HEK293 (cell line): ENCODE data around the gene RNF146.

Source experiments
- CTCF ChIA-PET: fragments of 350-600 bp; formaldehyde crosslinking; extraction: SDS; loops from one replicate; lab custom pipeline; 2021; ENCODE audit warnings: antibody characterized with exemption; lab: Yijun Ruan, JAX
- POLR2A ChIA-PET: fragments of 300-600 bp; formaldehyde crosslinking; extraction: SDS; loops from one replicate; lab custom pipeline; 2020; ENCODE audit warnings: antibody characterized with exemption, inconsistent platforms; lab: Yijun Ruan, JAX
- H3K27ac ChIP-seq: fragments of 200-500 bp; sonication (Bioruptor generic); 2 replicates; pipeline ENCODE4 v1.5.1; 2014; ENCODE audit warnings: low read depth, low read length, control low read depth, inconsistent platforms; ENCODE audit errors: extremely low read depth
- H3K36me3 ChIP-seq, 2 experiments: fragments of 200-500 bp in 1 of 2; sonication (Bioruptor generic) in 1 of 2; 1 replicate in 1 of 2; 2 replicates in 1 of 2; pipeline ENCODE4 v1.5.1; 2014 to 2017; ENCODE audit warnings: inconsistent platforms in 2 of 2, low read length in 2 of 2; ENCODE audit not compliant: control insufficient read depth in 2 of 2, insufficient read depth in 1 of 2
- H3K4me1 ChIP-seq: fragments of 200-500 bp; sonication (Bioruptor generic); 2 replicates; pipeline ENCODE4 v1.5.1; 2014; ENCODE audit warnings: mild to moderate bottlenecking, low read length, inconsistent platforms; ENCODE audit not compliant: control insufficient read depth, insufficient read depth
- H3K4me3 ChIP-seq: 2 replicates; pipeline ENCODE4 v1.5.1; 2011; ENCODE audit warnings: low read depth, mild to moderate bottlenecking, control low read depth, low read length, moderate library complexity
- H3K9me3 ChIP-seq: fragments of 200-500 bp; sonication (Bioruptor generic); 2 replicates; pipeline ENCODE4 v1.5.1; 2014; ENCODE audit warnings: low read depth, low read length, inconsistent platforms; ENCODE audit not compliant: control insufficient read depth, insufficient read depth
- CTCF ChIP-seq: fragments of 450-650 bp; formaldehyde crosslinking; IDR thresholded peaks from 2 replicates; pipeline ENCODE4 v1.5.1; 2016; ENCODE audit warnings: missing biosample characterization, missing genetic modification characterization
- KLF8 ChIP-seq: fragments of 450-650 bp; formaldehyde crosslinking; IDR thresholded peaks from 2 replicates; pipeline ENCODE4 v1.5.1; 2016; ENCODE audit warnings: missing biosample characterization, missing genetic modification characterization
- MYNN ChIP-seq: fragments of 450-650 bp; formaldehyde crosslinking; IDR thresholded peaks from 2 replicates; pipeline ENCODE4 v1.5.1; 2016; ENCODE audit warnings: missing biosample characterization, missing genetic modification characterization, borderline replicate concordance
- WT1 ChIP-seq: fragments of 450-650 bp; formaldehyde crosslinking; IDR thresholded peaks from 2 replicates; pipeline ENCODE4 v1.5.1; 2016; ENCODE audit warnings: missing biosample characterization, missing genetic modification characterization
- ZFHX2 ChIP-seq: fragments of 450-650 bp; formaldehyde crosslinking; conservative IDR thresholded peaks from 2 replicates; pipeline ENCODE4 v1.5.1; 2016; ENCODE audit warnings: missing biosample characterization, missing genetic modification characterization
- ZIC2 ChIP-seq: fragments of 450-650 bp; formaldehyde crosslinking; IDR thresholded peaks from 2 replicates; pipeline ENCODE4 v1.5.1; 2016; ENCODE audit warnings: missing biosample characterization, missing genetic modification characterization
- ZNF157 ChIP-seq: fragments of 450-650 bp; formaldehyde crosslinking; IDR thresholded peaks from 2 replicates; pipeline ENCODE4 v1.5.1; 2016; ENCODE audit warnings: missing biosample characterization, missing genetic modification characterization
- ZNF2 ChIP-seq: fragments of 450-650 bp; formaldehyde crosslinking; IDR thresholded peaks from 2 replicates; pipeline ENCODE4 v1.5.1; 2016; ENCODE audit warnings: missing biosample characterization, missing genetic modification characterization
- ZNF239 ChIP-seq: fragments of 450-650 bp; formaldehyde crosslinking; IDR thresholded peaks from 2 replicates; pipeline ENCODE4 v1.5.1; 2016; ENCODE audit warnings: missing biosample characterization, missing genetic modification characterization
- ZNF280C ChIP-seq: fragments of 450-650 bp; formaldehyde crosslinking; IDR thresholded peaks from 2 replicates; pipeline ENCODE4 v1.5.1; 2016; ENCODE audit warnings: missing biosample characterization, missing genetic modification characterization
- ZNF354C ChIP-seq: fragments of 450-650 bp; formaldehyde crosslinking; IDR thresholded peaks from 2 replicates; pipeline ENCODE4 v1.5.1; 2016; ENCODE audit warnings: missing biosample characterization, missing genetic modification characterization, low read depth, borderline replicate concordance
- ZNF391 ChIP-seq: fragments of 450-650 bp; formaldehyde crosslinking; IDR thresholded peaks from 2 replicates; pipeline ENCODE4 v1.5.1; 2016; ENCODE audit warnings: low read depth, missing biosample characterization, missing genetic modification characterization, borderline replicate concordance
- ZNF449 ChIP-seq: fragments of 450-650 bp; formaldehyde crosslinking; IDR thresholded peaks from 2 replicates; pipeline ENCODE4 v1.5.1; 2017; ENCODE audit warnings: missing biosample characterization, mild to moderate bottlenecking, missing genetic modification characterization, moderate library complexity
- ZNF48 ChIP-seq: fragments of 450-650 bp; formaldehyde crosslinking; IDR thresholded peaks from 2 replicates; pipeline ENCODE4 v1.5.1; 2016; ENCODE audit warnings: missing biosample characterization, missing genetic modification characterization
- ZNF510 ChIP-seq: fragments of 450-650 bp; formaldehyde crosslinking; IDR thresholded peaks from 2 replicates; pipeline ENCODE4 v1.5.1; 2018; ENCODE audit warnings: mild to moderate bottlenecking, missing genetic modification characterization, missing biosample characterization; ENCODE audit not compliant: insufficient replicate concordance
- ZNF529 ChIP-seq: fragments of 450-650 bp; formaldehyde crosslinking; IDR thresholded peaks from 2 replicates; pipeline ENCODE4 v1.5.1; 2017; ENCODE audit warnings: missing genetic modification characterization, missing biosample characterization; ENCODE audit not compliant: insufficient replicate concordance
- ZNF558 ChIP-seq: fragments of 450-650 bp; formaldehyde crosslinking; IDR thresholded peaks from 2 replicates; pipeline ENCODE4 v1.5.1; 2016; ENCODE audit warnings: missing biosample characterization, missing genetic modification characterization
- ZNF610 ChIP-seq: fragments of 450-650 bp; formaldehyde crosslinking; IDR thresholded peaks from 2 replicates; pipeline ENCODE4 v1.5.1; 2016; ENCODE audit warnings: missing biosample characterization, missing genetic modification characterization, borderline replicate concordance
- ZNF629 ChIP-seq: fragments of 450-650 bp; formaldehyde crosslinking; IDR thresholded peaks from 2 replicates; pipeline ENCODE4 v1.5.1; 2017; ENCODE audit warnings: missing biosample characterization, missing genetic modification characterization
- ZNF670 ChIP-seq: fragments of 450-650 bp; formaldehyde crosslinking; IDR thresholded peaks from 2 replicates; pipeline ENCODE4 v1.5.1; 2016; ENCODE audit warnings: missing biosample characterization, missing genetic modification characterization, low read depth
- ZNF791 ChIP-seq: fragments of 450-650 bp; formaldehyde crosslinking; IDR thresholded peaks from 2 replicates; pipeline ENCODE4 v1.5.1; 2016; ENCODE audit warnings: missing biosample characterization, missing genetic modification characterization
- ZNF843 ChIP-seq: fragments of 450-650 bp; formaldehyde crosslinking; IDR thresholded peaks from 2 replicates; pipeline ENCODE4 v1.5.1; 2016; ENCODE audit warnings: missing biosample characterization, missing genetic modification characterization
- ZSCAN30 ChIP-seq: fragments of 450-650 bp; IDR thresholded peaks from 2 replicates; pipeline ENCODE4 v1.5.1; 2018; ENCODE audit warnings: missing biosample characterization, mild to moderate bottlenecking, missing genetic modification characterization, moderate library complexity

Gene RNF146

GRCh38 chr6:127288705-127289104 is 22.0 kb downstream of the RNF146 start:
- Histone ChIP-seq H3K4me1 (no peaks in the 10 kb centered on the region), H3K4me3 (no peak overlapping the region), H3K36me3 (peaks cover 6 to 67% of the 10 kb centered on the region in 2 experiments; a peak in 2 of 3 replicates), H3K9me3 (no peaks in the 10 kb centered on the region), H3K27ac (no peak overlapping the region)
- POLR2A ChIA-PET, result no interaction called here
- TF ChIP-seq ZNF610 (tag by site-specific recombination) (no peak), ZSCAN30 (tag by site-specific recombination) (no peak), ZFHX2 (tag by site-specific recombination) (no peak), MYNN (no peak), ZNF157 (tag by site-specific recombination) (no peak), ZNF449 (tag by site-specific recombination) (no peak), ZNF354C (tag by site-specific recombination) (no peak), KLF8 (tag by site-specific recombination) (no peak), ZNF670 (no peak), ZNF280C (tag by site-specific recombination) (no peak), ZNF843 (no peak), WT1 (tag by site-specific recombination) (no peak)
- CTCF ChIA-PET, result interaction anchor here (1.0 kb wide), 1 partner anchor 15 kb away, joined by 3 read pairs; no protein-coding TSS in a partner anchor

- CTCF ChIA-PET, result interaction anchor here (0.6 to 1.0 kb wide), 3 partner anchors 10 to 231 kb away, joined by 4 to 7 read pairs (median 4); no protein-coding TSS in a partner anchor
- H3K36me3 ChIP-seq, result peaks cover 6 to 61% of the 10 kb centered on the region in 2 experiments; a peak in 2 of 3 replicates
These were observed 23.3 kb downstream of the RNF146 start for GRCh38 chr6:127289934-127290333.

GRCh38 chr6:127290391-127291265 is 24.0 kb downstream of the RNF146 start:
- POLR2A ChIA-PET, result interaction anchor here (0.6 kb wide), 2 partner anchors 8 to 23 kb away, joined by 3 to 4 read pairs; no protein-coding TSS in a partner anchor
- no peak for TF ChIP-seq ZNF239
- no peak for TF ChIP-seq CTCF (tag by site-specific recombination)
- no peak for TF ChIP-seq ZNF558 (tag by site-specific recombination)
- no peak for TF ChIP-seq ZNF791 (tag by site-specific recombination)
- no peak for TF ChIP-seq ZNF2 (tag by site-specific recombination)
- H3K4me3 ChIP-seq, result no peak overlapping the region
- no peak overlapping the region for H3K27ac ChIP-seq
- H3K36me3 ChIP-seq, result peaks cover 6 to 59% of the 10 kb centered on the region in 2 experiments; a peak in 2 of 3 replicates
- no peaks in the 10 kb centered on the region for H3K9me3 ChIP-seq
- H3K4me1 ChIP-seq, result no peaks in the 10 kb centered on the region
- CTCF ChIA-PET, result interaction anchor here (0.6 to 1.1 kb wide), 2 partner anchors 9 to 11 kb away, joined by 4 to 8 read pairs; no protein-coding TSS in a partner anchor

More at GRCh38 chr6:127289934-127290333, 23.3 kb downstream of the RNF146 start:
- Histone ChIP-seq H3K27ac (no peak overlapping the region), H3K4me3 (no peak overlapping the region), H3K4me1 (no peaks in the 10 kb centered on the region), H3K9me3 (no peaks in the 10 kb centered on the region)
- POLR2A ChIA-PET, result no interaction called here
- TF ChIP-seq ZNF2 (tag by site-specific recombination) (no peak), ZIC2 (tag by site-specific recombination) (no peak), ZNF391 (tag by site-specific recombination) (no peak), ZNF529 (tag by site-specific recombination) (no peak), ZNF510 (tag by site-specific recombination) (no peak), ZNF48 (tag by site-specific recombination) (no peak), ZNF629 (tag by site-specific recombination) (no peak)
